GM19395 (cell line): ENCODE results near the gene HOXB1.

ENCODE experiments used
- ATAC-seq: cut with Tn5 transposase; IDR thresholded peaks from one replicate; pipeline ENCODE4 v1.9.1; 2021; ENCODE audit warnings: mild to moderate bottlenecking, moderate library complexity; ENCODE audit not compliant: unreplicated experiment

The HOXB1 gene

GRCh38 chr17:48555258-48556228, 24.7 kb upstream of the HOXB1 start:
- ATAC-seq: no peak

- no peak for ATAC-seq
These were observed 23.8 kb upstream of the HOXB1 start for GRCh38 chr17:48554412-48555257.

- no peak for ATAC-seq
These were observed 23.0 kb upstream of the HOXB1 start for GRCh38 chr17:48553826-48554225.

- no peak for ATAC-seq
These were observed 22.4 kb upstream of the HOXB1 start for GRCh38 chr17:48553190-48553547.

GRCh38 chr17:48552466-48553189, 21.8 kb upstream of the HOXB1 start:
- no peak for ATAC-seq

- ATAC-seq: no peak
These were observed 21.0 kb upstream of the HOXB1 start for GRCh38 chr17:48551596-48552465.

GRCh38 chr17:48551214-48551555, 20.4 kb upstream of the HOXB1 start:
- ATAC-seq: no peak

- no peak for ATAC-seq
These were observed 19.8 kb upstream of the HOXB1 start for GRCh38 chr17:48550502-48551213.

- no peak for ATAC-seq
These were observed 19.2 kb upstream of the HOXB1 start for GRCh38 chr17:48549914-48550501.

GRCh38 chr17:48549281-48549630, 18.4 kb upstream of the HOXB1 start:
- no peak for ATAC-seq

- ATAC-seq: no peak
These were observed 17.9 kb upstream of the HOXB1 start for GRCh38 chr17:48548523-48549280.

- ATAC-seq: no peak
These were observed 17.2 kb upstream of the HOXB1 start for GRCh38 chr17:48547808-48548522.

GRCh38 chr17:48546924-48547807, 16.4 kb upstream of the HOXB1 start:
- ATAC-seq: no peak

GRCh38 chr17:48546137-48546923, 15.5 kb upstream of the HOXB1 start:
- ATAC-seq: no peak

GRCh38 chr17:48545539-48545938, 14.7 kb upstream of the HOXB1 start:
- ATAC-seq: no peak

GRCh38 chr17:48545022-48545375, 14.2 kb upstream of the HOXB1 start, which contains the start of gene HOXB2:
HOXB2 (minus strand) TSS chr17:48545109; CDS start chr17:48544911, 198 bp downstream.
- no peak for ATAC-seq
